ENCODE measurements around the gene EIF5A.

The EIF5A gene

DNA sequence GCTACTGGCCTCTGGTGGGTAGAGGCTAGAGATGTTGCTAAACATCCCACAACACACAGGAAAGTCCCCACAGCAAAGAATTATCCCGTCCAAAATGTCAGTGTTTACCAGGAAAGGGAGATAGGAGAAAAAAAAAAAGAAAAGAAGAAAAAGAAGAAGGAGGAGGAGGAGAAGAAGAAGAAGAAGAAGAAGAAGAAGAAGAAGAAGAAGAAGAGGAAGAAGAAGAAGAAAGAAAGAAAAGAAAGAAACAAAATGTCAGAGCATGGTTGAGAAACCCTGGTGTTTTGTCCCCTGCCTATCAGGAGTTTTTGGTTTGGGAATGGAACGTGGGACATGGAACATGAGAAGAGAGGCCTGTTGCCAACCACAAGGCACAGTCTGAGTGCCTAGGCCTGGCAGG is 50.0 kb downstream of the EIF5A start:
- no peak for DNase-seq

GRCh38 chr17:7361906-7362305 is 54.5 kb downstream of the EIF5A start:
- no peak for DNase-seq
